ENCODE measurements around the gene ZSCAN16. TPM values are rescaled to one million over a fixed set of nuclear protein-coding genes. Genes with fewer than 3 reads are reported as not detected.

Gene ZSCAN16
- total RNA-seq: 1.7 and 2.2 TPM in 2 replicates

DNA sequence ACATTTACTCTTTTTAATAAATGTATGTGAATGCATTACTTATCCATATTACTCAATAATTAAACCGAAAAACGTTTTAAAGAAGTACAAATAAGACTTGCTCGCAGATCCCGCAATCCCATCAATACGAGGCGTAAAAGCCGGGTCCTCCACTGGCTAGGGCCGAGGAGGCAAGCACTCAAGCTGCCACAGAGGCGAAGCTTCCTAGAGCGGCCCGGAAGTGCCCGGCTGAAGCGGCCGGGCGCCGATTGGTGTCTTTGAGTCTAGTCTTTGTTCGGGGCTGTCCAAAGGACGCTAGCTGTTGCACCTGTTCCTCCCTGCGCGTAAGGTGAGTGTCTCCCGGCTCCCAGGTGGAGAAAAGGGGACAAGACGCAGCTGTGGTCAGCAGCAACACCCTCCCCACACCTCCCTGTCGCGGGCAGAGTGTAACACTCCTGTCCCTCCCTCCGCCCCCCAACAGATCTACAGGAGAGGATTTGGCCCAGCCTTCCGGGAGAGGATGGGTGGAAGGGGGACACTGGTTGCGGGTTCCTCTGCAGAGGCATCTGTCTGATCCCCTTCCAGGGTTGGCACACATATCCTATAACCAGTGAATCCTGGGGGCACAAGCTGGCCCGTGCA is at the start of gene ZSCAN16:
Gene ZSCAN16, plus strand, starts transcription at position 260 of the 621 bp plus-strand sequence. CDS start 835 bp downstream, outside the sequence.

DNA sequence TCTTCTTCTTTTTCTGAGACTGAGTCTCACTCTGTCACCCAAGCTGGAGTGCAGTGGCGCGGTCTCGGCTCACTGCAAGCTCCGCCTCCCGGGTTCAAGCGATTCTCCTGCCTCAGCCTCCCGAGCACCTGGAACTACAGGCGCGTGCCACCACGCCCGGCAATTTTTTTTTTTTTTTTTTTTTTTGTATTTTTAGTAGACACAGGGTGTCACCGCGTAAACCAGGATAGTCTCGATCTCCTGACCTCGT is 44.1 kb upstream of the ZSCAN16 start, which contains the start of gene ZNF165:
Gene ZNF165, plus strand, starts transcription at position 188 of the 250 bp plus-strand sequence. CDS start 4,913 bp downstream, outside the sequence.

DNA sequence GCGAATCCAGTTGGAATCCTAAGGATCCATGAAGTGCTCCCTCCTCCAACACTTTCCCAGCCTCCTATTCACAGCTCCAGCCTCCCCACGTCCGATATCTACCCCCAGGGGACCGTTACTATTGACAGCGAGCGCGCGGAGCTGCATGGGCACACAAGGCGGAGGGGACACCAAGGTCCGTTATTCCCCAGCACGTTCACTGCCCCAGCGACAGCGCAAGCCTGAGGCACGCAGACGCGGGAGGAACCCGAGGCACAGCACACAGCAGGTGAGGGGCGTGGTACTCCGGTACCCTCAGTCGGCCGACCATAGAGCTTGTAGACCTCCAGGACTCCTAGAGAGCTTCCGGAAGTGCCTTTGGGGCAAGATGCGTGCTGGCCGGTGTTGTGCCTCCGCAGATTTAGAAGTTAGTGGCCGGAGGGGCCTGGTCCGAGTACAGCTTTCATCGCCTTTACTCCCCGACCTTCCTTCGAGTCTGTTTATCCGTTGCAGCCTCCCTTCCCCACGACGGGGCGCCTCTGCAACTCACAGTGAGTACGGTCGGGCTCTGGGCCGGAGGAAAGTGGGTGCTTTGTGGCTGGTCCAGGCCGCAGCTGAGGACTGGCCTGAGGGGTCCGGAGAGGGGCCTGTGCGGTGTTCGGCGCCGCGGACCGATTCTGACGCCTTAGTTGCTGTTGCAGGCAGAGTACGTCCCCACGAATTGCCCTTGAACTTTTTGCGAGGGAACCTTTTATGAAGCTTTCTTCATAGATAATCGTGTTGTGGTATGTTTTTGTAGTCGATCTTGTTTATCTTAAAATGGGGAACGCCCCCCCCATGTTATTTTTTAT is 17.3 kb downstream of the ZSCAN16 start, which contains the start of gene ZKSCAN8:
Gene ZKSCAN8, plus strand, starts transcription at position 384 of the 830 bp plus-strand sequence. CDS start 6,525 bp downstream, outside the sequence.

Other genes with a start within 250 kb of the ZSCAN16 start
- gene OR2B2, start 212.2 kb upstream of the ZSCAN16 start, total RNA-seq: not detected in 2 replicates
- gene OR2B6, start 167.4 kb upstream of the ZSCAN16 start, total RNA-seq: not detected in 2 replicates
- 0.22 and 0.29 TPM in 2 replicates for gene ZNF165, start 44.0 kb upstream of the ZSCAN16 start, total RNA-seq
- 14.7 and 19.9 TPM in 2 replicates for gene ZKSCAN8, start 17.3 kb downstream of the ZSCAN16 start, total RNA-seq
- 7.9 and 14.0 TPM in 2 replicates for gene ZSCAN9, start 100.7 kb downstream of the ZSCAN16 start, total RNA-seq
- gene ZKSCAN4, start 127.7 kb downstream of the ZSCAN16 start, total RNA-seq: 3.1 and 4.2 TPM in 2 replicates
- 1.1 and 1.5 TPM in 2 replicates for gene NKAPL, start 134.7 kb downstream of the ZSCAN16 start, total RNA-seq
- gene ZSCAN26, start 142.5 kb downstream of the ZSCAN16 start, total RNA-seq: 8.8 and 10.9 TPM in 2 replicates
- 2.0 and 8.2 TPM in 2 replicates for gene PGBD1, start 157.0 kb downstream of the ZSCAN16 start, total RNA-seq
- 2.0 and 3.7 TPM in 2 replicates for gene ZSCAN31, start 211.5 kb downstream of the ZSCAN16 start, total RNA-seq
- gene ZKSCAN3, start 225.3 kb downstream of the ZSCAN16 start, total RNA-seq: 3.3 and 3.9 TPM in 2 replicates

Measured in placental pericyte (primary cell).